ENCODE results near the gene RFX3. TPM values are rescaled to one million over a fixed set of nuclear protein-coding genes. Genes with fewer than 3 reads are reported as not detected.

RFX3 gene
- total RNA-seq, 1 experiment from 2014 or later, result 9.9 TPM

DNA sequence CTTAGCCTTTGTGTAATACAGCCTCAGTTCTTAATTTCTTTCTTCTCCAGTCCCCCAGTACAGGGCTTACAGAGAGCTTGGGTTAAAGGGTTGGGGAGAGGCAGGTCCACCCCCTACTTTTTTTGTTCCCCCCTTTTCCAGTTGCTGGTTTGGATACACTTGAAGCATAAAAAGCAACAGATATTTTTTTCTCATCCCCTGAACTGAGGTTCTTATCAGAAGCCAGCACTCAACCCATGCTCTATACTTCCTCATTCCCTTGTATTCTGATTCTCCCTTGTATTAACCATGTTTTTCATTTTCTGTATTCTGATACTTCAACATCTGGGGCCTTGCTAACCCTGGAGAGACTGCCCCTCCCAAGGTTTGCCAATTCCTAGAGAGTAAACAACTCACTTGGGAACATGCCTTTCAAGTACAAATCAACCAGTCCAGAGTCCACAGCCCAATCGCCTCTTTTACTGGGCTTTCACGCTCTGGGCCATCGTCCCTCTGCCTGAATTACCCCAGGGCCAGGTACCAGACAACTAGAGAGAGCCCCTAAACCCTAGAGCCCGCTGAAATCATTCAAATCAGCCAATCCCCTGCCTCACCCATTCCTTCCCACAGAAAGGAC is 348.5 kb downstream of the RFX3 start:
- Histone ChIP-seq H3K9ac (ENCODE audit: extremely low read depth, insufficient read length, low read length) (no peak overlapping the region), H4K5ac (ENCODE audit: insufficient read length, low read depth, low read length) (no peak overlapping the region), H2BK120ac (ENCODE audit: low read depth, low read length, poor library complexity, severe bottlenecking) (no peak overlapping the region), H3K4me2 (ENCODE audit: insufficient read depth, insufficient read length, low read length) (no peak overlapping the region), H3K14ac (ENCODE audit: insufficient read depth, low read length) (no peak overlapping the region), H3K4ac (ENCODE audit: low read depth, low read length) (no peak overlapping the region), H3K18ac (ENCODE audit: insufficient read length, low read depth, low read length) (no peak overlapping the region), H3K79me2 (ENCODE audit: insufficient read depth, low read length) (no peaks in the 10 kb centered on the region), H4K20me1 (ENCODE audit: control insufficient read depth, insufficient read depth, insufficient read length) (no peaks in the 10 kb centered on the region), H4K91ac (ENCODE audit: insufficient read length, low read depth, low read length) (no peak overlapping the region), H3K9me3 (ENCODE audit: control insufficient read depth, low read depth, low read length) (no peaks in the 10 kb centered on the region), H2BK20ac (ENCODE audit: low read depth, low read length, poor library complexity, severe bottlenecking) (no peak overlapping the region), H3K23me2 (ENCODE audit: insufficient read length, low read depth, low read length, poor library complexity, severe bottlenecking) (peaks cover 13% of the 10 kb centered on the region), H2BK5ac (ENCODE audit: insufficient read length, low read length) (no peak overlapping the region), H2AFZ (ENCODE audit: low read length) (no peak overlapping the region), H2BK15ac (ENCODE audit: low read depth, low read length) (no peak overlapping the region), H3K23ac (ENCODE audit: insufficient read length, low read depth, low read length) (no peak overlapping the region), H2BK12ac (ENCODE audit: insufficient read length, low read depth, low read length) (no peak overlapping the region), H3K56ac (ENCODE audit: insufficient read length, low read depth, low read length) (no peak overlapping the region), H2AK5ac (ENCODE audit: insufficient read length, low read length) (no peak overlapping the region), H4K8ac (replicated peaks; ENCODE audit: insufficient read length, low read depth, low read length) (no peak overlapping the region), H3K4me1 (ENCODE audit: insufficient read depth, low read length) (no peaks in the 10 kb centered on the region), H3K27me3 (ENCODE audit: insufficient read depth, low read length) (peaks cover 4% of the 10 kb centered on the region; the same call in 1 of the 2 replicates), H3K27ac (ENCODE audit: insufficient read length, low read depth, low read length) (no peak overlapping the region), H3T11ph (ENCODE audit: low read length) (no peak overlapping the region), H3K79me1 (ENCODE audit: insufficient read depth, low read depth, low read length, poor library complexity, severe bottlenecking) (no peaks in the 10 kb centered on the region)
- no peak for DNase-seq
- H3K4me1 Mint-ChIP-seq, result peaks cover 15 to 20% of the 10 kb centered on the region in 2 experiments
- H3K36me3 Mint-ChIP-seq (ENCODE audit: insufficient read depth in 1 of 3, low read depth in 3 of 3), result no peaks in the 10 kb centered on the region
- H3K4me3 Mint-ChIP-seq, result no peak overlapping the region; a peak in 1 of 5 replicates
- no CpG with 5 or more reads among the region's 4 CpGs for WGBS (ENCODE audit: extremely low coverage, insufficient read length, low lambda C conversion rate)
- no peaks in the 10 kb centered on the region for H3K9me3 Mint-ChIP-seq
- H3K27ac Mint-ChIP-seq, result no peak overlapping the region; a peak in 1 of 7 replicates
- H3K27me3 Mint-ChIP-seq (ENCODE audit: low read depth), result peaks cover 30% of the 10 kb centered on the region
- TF ChIP-seq CTCF (conservative IDR thresholded peaks at IDR 0.05), result no peak

Measured in H9 (cell line).